Measurements from ENCODE around the gene MOCS2.

- TF ChIP-seq POLR2AphosphoS5 (IDR thresholded peaks at IDR 0.05; ENCODE audit: low read depth, low read length) = no peak
- no peak for TF ChIP-seq POLR2A (IDR thresholded peaks at IDR 0.05; ENCODE audit: low read depth, low read length)
- no peak for TF ChIP-seq TAF1 (IDR thresholded peaks at IDR 0.05; ENCODE audit: low read depth, low read length)
- TF ChIP-seq POU2F2 (IDR thresholded peaks at IDR 0.05; ENCODE audit: low read depth, low read length) = no peak
- TF ChIP-seq PAX5 (IDR thresholded peaks at IDR 0.05; ENCODE audit: insufficient read depth, low read length, severe bottlenecking) = no peak
Measured at GRCh38 chr5:53118879-53119278, 9.3 kb upstream of the MOCS2 start.
